Mesendoderm (in vitro differentiated cells): ENCODE measurements around the gene MAP4.

ENCODE experiments used
- DNase-seq: peaks from one replicate; pipeline ENCODE4 v3.0.0; 2013
- H2AK5ac ChIP-seq: 2 replicates; pipeline ENCODE4 v1.6.1; 2013; ENCODE audit warnings: low read length, inconsistent platforms
- H2BK120ac ChIP-seq: 2 replicates; pipeline ENCODE4 v1.6.1; 2013; ENCODE audit warnings: low read depth, mild to moderate bottlenecking, low read length, moderate library complexity, mixed read lengths
- H2BK15ac ChIP-seq: replicated peaks from 2 replicates; pipeline ENCODE4 v1.6.1; 2013; ENCODE audit warnings: low read depth, mild to moderate bottlenecking, moderate library complexity
- H2BK5ac ChIP-seq: 2 replicates; pipeline ENCODE4 v1.6.1; 2013; ENCODE audit warnings: low read length, inconsistent platforms
- H3K18ac ChIP-seq: 2 replicates; pipeline ENCODE4 v1.6.1; 2013; ENCODE audit warnings: mild to moderate bottlenecking, low read length, mixed read lengths
- H3K23ac ChIP-seq: one replicate; pipeline ENCODE4 v1.6.1; 2013; ENCODE audit warnings: low read length
- H3K27ac ChIP-seq: 2 replicates; pipeline ENCODE4 v1.5.1; 2013; ENCODE audit warnings: low read depth, mild to moderate bottlenecking, inconsistent platforms, low read length, moderate library complexity
- H3K27me3 ChIP-seq: 2 replicates; pipeline ENCODE4 v1.6.1; 2013; ENCODE audit warnings: low read length, control low read depth, mild to moderate bottlenecking, inconsistent platforms; ENCODE audit not compliant: insufficient read depth, poor library complexity
- H3K36me3 ChIP-seq: 2 replicates; pipeline ENCODE4 v1.6.1; 2013; ENCODE audit warnings: low read length, inconsistent platforms; ENCODE audit not compliant: control insufficient read depth, insufficient read depth
- H3K4ac ChIP-seq: one replicate; pipeline ENCODE4 v1.6.1; 2013; ENCODE audit warnings: low read depth, mild to moderate bottlenecking, low read length, moderate library complexity
- H3K4me1 ChIP-seq: 2 replicates; pipeline ENCODE4 v1.6.1; 2013; ENCODE audit warnings: low read depth, low read length, inconsistent platforms; ENCODE audit not compliant: control insufficient read depth
- H3K4me2 ChIP-seq: 2 replicates; pipeline ENCODE4 v1.6.1; 2013; ENCODE audit warnings: low read length
- H3K4me3 ChIP-seq: 2 replicates; pipeline ENCODE4 v1.5.1; 2013; ENCODE audit warnings: mild to moderate bottlenecking, low read length
- H3K56ac ChIP-seq: one replicate; pipeline ENCODE4 v1.6.1; 2013; ENCODE audit warnings: low read length
- H3K79me1 ChIP-seq: 2 replicates; pipeline ENCODE4 v1.6.1; 2013; ENCODE audit warnings: low read length, inconsistent platforms
- H3K79me2 ChIP-seq: 2 replicates; pipeline ENCODE4 v1.6.1; 2013; ENCODE audit warnings: mild to moderate bottlenecking, low read length; ENCODE audit not compliant: control insufficient read depth, insufficient read depth
- H3K9ac ChIP-seq: 2 replicates; pipeline ENCODE4 v1.6.1; 2013; ENCODE audit warnings: low read length, inconsistent platforms
- H4K5ac ChIP-seq: one replicate; pipeline ENCODE4 v1.6.1; 2013; ENCODE audit warnings: low read length
- H4K8ac ChIP-seq: one replicate; pipeline ENCODE4 v1.6.1; 2013; ENCODE audit warnings: low read depth, mild to moderate bottlenecking, control low read depth, low read length, moderate library complexity
- WGBS: extraction: QIAGEN DNeasy Blood & Tissue Kit; methylation state at CpG from one replicate; pipeline ENCODE4 v1.1.7; 2013; ENCODE audit warnings: low lambda C conversion rate, missing lambda C conversion rate; ENCODE audit not compliant: insufficient coverage; ENCODE audit errors: extremely low coverage; 5-methylcytosine and 5-hydroxymethylcytosine counted together

MAP4 gene

GRCh38 chr3:47871389-47871788 is 144.8 kb downstream of the MAP4 start:
- no CpG with 5 or more reads among the region's 2 CpGs for WGBS
- no peak overlapping the region for H2AK5ac ChIP-seq

GRCh38 chr3:47870702-47871260 is 145.4 kb downstream of the MAP4 start:
- H3K27ac ChIP-seq: no peak overlapping the region
- H3K18ac ChIP-seq: no peak overlapping the region
- DNase-seq: no peak
- no peaks in the 10 kb centered on the region for H3K4me1 ChIP-seq
- H4K5ac ChIP-seq: no peak overlapping the region
- H3K56ac ChIP-seq: no peak overlapping the region
- H2BK5ac ChIP-seq: no peak overlapping the region
- peaks cover 16% of the 10 kb centered on the region for H3K36me3 ChIP-seq
- no peak overlapping the region for H2AK5ac ChIP-seq
- no peak overlapping the region for H3K4ac ChIP-seq
- H3K79me2 ChIP-seq: no peaks in the 10 kb centered on the region
- no peak overlapping the region for H3K9ac ChIP-seq
- WGBS: no CpG with 5 or more reads among the region's 12 CpGs
- no peaks in the 10 kb centered on the region for H3K79me1 ChIP-seq
- no peak overlapping the region for H3K4me2 ChIP-seq
- no peak overlapping the region for H2BK120ac ChIP-seq
- H3K23ac ChIP-seq: no peak overlapping the region
- H2BK15ac ChIP-seq: no peak overlapping the region
- no peak overlapping the region for H3K4me3 ChIP-seq
- H4K8ac ChIP-seq: no peak overlapping the region
- no peaks in the 10 kb centered on the region for H3K27me3 ChIP-seq

More at GRCh38 chr3:47871389-47871788, 144.8 kb downstream of the MAP4 start:
- no peak for DNase-seq
- Histone ChIP-seq H2BK120ac (no peak overlapping the region), H3K4me3 (no peak overlapping the region), H2BK5ac (no peak overlapping the region), H3K56ac (no peak overlapping the region), H3K23ac (no peak overlapping the region), H4K8ac (no peak overlapping the region), H3K4me2 (no peak overlapping the region), H3K27ac (no peak overlapping the region), H3K79me1 (no peaks in the 10 kb centered on the region), H2BK15ac (no peak overlapping the region), H3K36me3 (peaks cover 16% of the 10 kb centered on the region), H3K18ac (no peak overlapping the region), H3K9ac (no peak overlapping the region), H3K79me2 (no peaks in the 10 kb centered on the region), H4K5ac (no peak overlapping the region), H3K27me3 (no peaks in the 10 kb centered on the region), H3K4me1 (no peaks in the 10 kb centered on the region), H3K4ac (no peak overlapping the region)

GRCh38 chr3:47870156-47870555 is 146.1 kb downstream of the MAP4 start:
- no peak overlapping the region for H3K4me3 ChIP-seq
- no peak for DNase-seq
- H3K18ac ChIP-seq: no peak overlapping the region
- H3K9ac ChIP-seq: no peak overlapping the region
- H3K23ac ChIP-seq: no peak overlapping the region
- no peak overlapping the region for H3K27ac ChIP-seq
- no peak overlapping the region for H3K4me2 ChIP-seq
- no peak overlapping the region for H2BK120ac ChIP-seq
- H4K5ac ChIP-seq: no peak overlapping the region
- no CpG with 5 or more reads among the region's 3 CpGs for WGBS
- no peak overlapping the region for H4K8ac ChIP-seq
- H3K4ac ChIP-seq: no peak overlapping the region
- no peak overlapping the region for H2AK5ac ChIP-seq
- H3K4me1 ChIP-seq: no peaks in the 10 kb centered on the region
- H3K56ac ChIP-seq: no peak overlapping the region
- no peak overlapping the region for H2BK5ac ChIP-seq
- H3K27me3 ChIP-seq: no peaks in the 10 kb centered on the region
- peaks cover 15% of the 10 kb centered on the region for H3K36me3 ChIP-seq
- H2BK15ac ChIP-seq: no peak overlapping the region
- H3K79me1 ChIP-seq: no peaks in the 10 kb centered on the region
- H3K79me2 ChIP-seq: no peaks in the 10 kb centered on the region

GRCh38 chr3:47868306-47868705 is 147.9 kb downstream of the MAP4 start:
- H2BK5ac ChIP-seq: no peak overlapping the region
- no peaks in the 10 kb centered on the region for H3K27me3 ChIP-seq
- H3K36me3 ChIP-seq: peaks cover 17% of the 10 kb centered on the region
- H4K8ac ChIP-seq: no peak overlapping the region
- H4K5ac ChIP-seq: no peak overlapping the region
- no peak overlapping the region for H3K4me3 ChIP-seq
- no peak for DNase-seq
- H3K9ac ChIP-seq: no peak overlapping the region
- H3K79me1 ChIP-seq: no peaks in the 10 kb centered on the region
- no peak overlapping the region for H3K27ac ChIP-seq
- H2BK15ac ChIP-seq: no peak overlapping the region
- no peaks in the 10 kb centered on the region for H3K4me1 ChIP-seq
- H3K4ac ChIP-seq: no peak overlapping the region
- H3K56ac ChIP-seq: no peak overlapping the region
- no CpG with 5 or more reads among the region's 2 CpGs for WGBS
- H2AK5ac ChIP-seq: no peak overlapping the region
- no peak overlapping the region for H3K18ac ChIP-seq
- H3K4me2 ChIP-seq: no peak overlapping the region
- H3K79me2 ChIP-seq: no peaks in the 10 kb centered on the region
- no peak overlapping the region for H2BK120ac ChIP-seq
- no peak overlapping the region for H3K23ac ChIP-seq

- Histone ChIP-seq H3K27ac (no peak overlapping the region), H3K56ac (no peak overlapping the region), H4K5ac (no peak overlapping the region), H3K4me1 (no peaks in the 10 kb centered on the region), H3K4me3 (no peak overlapping the region), H3K27me3 (no peaks in the 10 kb centered on the region), H2BK5ac (no peak overlapping the region), H3K79me1 (no peaks in the 10 kb centered on the region), H4K8ac (no peak overlapping the region), H2BK15ac (no peak overlapping the region), H2BK120ac (no peak overlapping the region), H3K79me2 (no peaks in the 10 kb centered on the region), H3K23ac (no peak overlapping the region), H3K4me2 (no peak overlapping the region), H2AK5ac (no peak overlapping the region), H3K4ac (no peak overlapping the region), H3K36me3 (peaks cover 15% of the 10 kb centered on the region), H3K9ac (no peak overlapping the region), H3K18ac (no peak overlapping the region)
- no CpG with 5 or more reads among the region's 8 CpGs for WGBS
- DNase-seq: no peak
Observed at GRCh38 chr3:47867451-47868044, 148.7 kb downstream of the MAP4 start.

- Histone ChIP-seq H2BK5ac (no peak overlapping the region), H2AK5ac (no peak overlapping the region), H3K27me3 (no peaks in the 10 kb centered on the region), H3K36me3 (peaks cover 13% of the 10 kb centered on the region), H3K79me2 (no peaks in the 10 kb centered on the region), H3K4ac (no peak overlapping the region), H3K27ac (no peak overlapping the region), H3K4me2 (no peak overlapping the region), H2BK120ac (no peak overlapping the region), H3K79me1 (no peaks in the 10 kb centered on the region), H3K23ac (no peak overlapping the region), H3K4me3 (no peak overlapping the region), H3K18ac (no peak overlapping the region), H4K5ac (no peak overlapping the region), H3K56ac (no peak overlapping the region), H4K8ac (no peak overlapping the region), H2BK15ac (no peak overlapping the region), H3K4me1 (no peaks in the 10 kb centered on the region), H3K9ac (no peak overlapping the region)
- WGBS: no CpG with 5 or more reads among the region's 3 CpGs
- DNase-seq: peak; percentile 62
Observed at GRCh38 chr3:47865192-47865591, 151.0 kb downstream of the MAP4 start.
